ENCODE results near the gene KIF5C. TPM values are rescaled to one million over a fixed set of nuclear protein-coding genes. Genes with fewer than 3 reads are reported as not detected.

The KIF5C gene
- total RNA-seq, 2 experiments from 2014 or later: 8.1 to 22.2 TPM

DNA sequence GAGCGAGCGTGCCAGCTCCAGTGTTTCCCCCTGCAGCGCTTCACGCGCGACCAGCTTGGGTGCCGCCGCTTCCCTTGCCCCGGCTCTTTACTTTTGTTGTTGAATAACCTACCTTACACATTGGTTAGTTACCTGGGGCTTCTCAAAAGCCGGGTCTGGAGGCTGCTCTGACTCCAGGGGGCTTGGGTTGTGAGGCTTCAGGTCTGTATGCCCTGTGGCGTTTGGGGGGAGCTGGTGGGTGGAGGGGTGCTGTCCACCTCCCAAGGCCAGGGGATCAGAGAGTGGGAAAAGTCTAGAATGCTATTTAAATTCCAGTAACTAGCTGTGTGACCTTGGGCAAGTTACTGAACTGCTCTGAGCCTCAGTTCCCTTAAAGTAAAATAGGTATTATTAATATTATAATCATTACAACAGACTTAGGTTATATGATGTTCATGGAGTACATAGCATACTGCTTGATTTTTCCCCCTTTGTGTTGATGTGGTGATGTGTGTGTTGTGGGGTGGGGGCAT, 164.2 kb downstream of the KIF5C start:
- H3K79me2 ChIP-seq (ENCODE audit: insufficient read depth, low read depth, low read length): no peaks in the 10 kb centered on the region
- H3K4me2 ChIP-seq (ENCODE audit: low read length): peak overlapping the region; percentile 41; the same call in 1 of the 2 replicates
- no peak for DNase-seq (ENCODE audit: low spot score)
- H3K9me3 ChIP-seq (ENCODE audit: low read length): no peaks in the 10 kb centered on the region
- no peaks in the 10 kb centered on the region for H3K36me3 ChIP-seq (ENCODE audit: insufficient read depth, low read length)
- H3K4me1 ChIP-seq (ENCODE audit: insufficient read depth, low read length, poor library complexity, severe bottlenecking): peaks cover 10% of the 10 kb centered on the region
- no TSS peak for BruUV-seq (replicated peaks)
- TF ChIP-seq EZH2phosphoT487 (IDR thresholded peaks at IDR 0.05; ENCODE audit: borderline replicate concordance, low read depth, low read length): no peak
- TF ChIP-seq, protein P1, sequence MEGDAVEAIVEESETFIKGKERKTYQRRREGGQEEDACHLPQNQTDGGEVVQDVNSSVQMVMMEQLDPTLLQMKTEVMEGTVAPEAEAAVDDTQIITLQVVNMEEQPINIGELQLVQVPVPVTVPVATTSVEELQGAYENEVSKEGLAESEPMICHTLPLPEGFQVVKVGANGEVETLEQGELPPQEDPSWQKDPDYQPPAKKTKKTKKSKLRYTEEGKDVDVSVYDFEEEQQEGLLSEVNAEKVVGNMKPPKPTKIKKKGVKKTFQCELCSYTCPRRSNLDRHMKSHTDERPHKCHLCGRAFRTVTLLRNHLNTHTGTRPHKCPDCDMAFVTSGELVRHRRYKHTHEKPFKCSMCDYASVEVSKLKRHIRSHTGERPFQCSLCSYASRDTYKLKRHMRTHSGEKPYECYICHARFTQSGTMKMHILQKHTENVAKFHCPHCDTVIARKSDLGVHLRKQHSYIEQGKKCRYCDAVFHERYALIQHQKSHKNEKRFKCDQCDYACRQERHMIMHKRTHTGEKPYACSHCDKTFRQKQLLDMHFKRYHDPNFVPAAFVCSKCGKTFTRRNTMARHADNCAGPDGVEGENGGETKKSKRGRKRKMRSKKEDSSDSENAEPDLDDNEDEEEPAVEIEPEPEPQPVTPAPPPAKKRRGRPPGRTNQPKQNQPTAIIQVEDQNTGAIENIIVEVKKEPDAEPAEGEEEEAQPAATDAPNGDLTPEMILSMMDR (conservative IDR thresholded peaks at IDR 0.05; ENCODE audit: low read length): no peak
- ChIA-PET CTCF (ENCODE audit: unreplicated experiment) (interaction anchor here (1.0 kb wide), 1 partner anchor 22 kb away, joined by 3 read pairs; no protein-coding TSS in a partner anchor), POLR2A (interaction anchor here (0.7 to 1.4 kb wide), 3 partner anchors 13 to 133 kb away, joined by 3 to 4 read pairs (median 3); no protein-coding TSS in a partner anchor)
- H3K4me3 ChIP-seq (ENCODE audit: low read depth, low read length, poor library complexity, severe bottlenecking): no peak overlapping the region
- no peak overlapping the region for H2AFZ ChIP-seq (ENCODE audit: low read length)
- no peaks in the 10 kb centered on the region for H3K9me2 ChIP-seq (ENCODE audit: insufficient read depth, low read length)
- intact Hi-C loops (cut with micrococcal nuclease; ENCODE audit: unreplicated experiment): no loop called here
- H4K20me1 ChIP-seq (ENCODE audit: insufficient read depth, low read length): no peaks in the 10 kb centered on the region
- no peak overlapping the region for H3K27ac ChIP-seq (ENCODE audit: low read depth, low read length, poor library complexity, severe bottlenecking)

GRCh38 chr2:149040451-149040850, 165.4 kb downstream of the KIF5C start:
- TF ChIP-seq, protein P1 (conservative IDR thresholded peaks at IDR 0.05; ENCODE audit: low read length): peak; percentile 85
- no peak for TF ChIP-seq EZH2phosphoT487 (IDR thresholded peaks at IDR 0.05; ENCODE audit: borderline replicate concordance, low read depth, low read length)
- CTCF ChIA-PET (ENCODE audit: unreplicated experiment): no interaction called here
- POLR2A ChIA-PET: interaction anchor here (1.4 kb wide), 1 partner anchor 15 kb away, joined by 3 read pairs; no protein-coding TSS in a partner anchor

GRCh38 chr2:149041482-149041881, 166.5 kb downstream of the KIF5C start:
- Histone ChIP-seq H3K9me3 (ENCODE audit: low read length) (peaks cover 2% of the 10 kb centered on the region; the same call in 1 of the 2 replicates), H3K4me1 (ENCODE audit: insufficient read depth, low read length, poor library complexity, severe bottlenecking) (peaks cover 7% of the 10 kb centered on the region), H3K79me2 (ENCODE audit: insufficient read depth, low read depth, low read length) (no peaks in the 10 kb centered on the region), H3K9me2 (ENCODE audit: insufficient read depth, low read length) (no peaks in the 10 kb centered on the region), H3K4me2 (ENCODE audit: low read length) (no peak overlapping the region), H3K36me3 (ENCODE audit: insufficient read depth, low read length) (no peaks in the 10 kb centered on the region), H3K4me3 (ENCODE audit: low read depth, low read length, poor library complexity, severe bottlenecking) (no peak overlapping the region), H3K27ac (ENCODE audit: low read depth, low read length, poor library complexity, severe bottlenecking) (no peak overlapping the region), H4K20me1 (ENCODE audit: insufficient read depth, low read length) (no peaks in the 10 kb centered on the region), H2AFZ (ENCODE audit: low read length) (no peak overlapping the region)
- TF ChIP-seq, protein P1 (conservative IDR thresholded peaks at IDR 0.05; ENCODE audit: low read length): no peak
- no peak for TF ChIP-seq EZH2phosphoT487 (IDR thresholded peaks at IDR 0.05; ENCODE audit: borderline replicate concordance, low read depth, low read length)
- no TSS peak for BruUV-seq (replicated peaks)
- intact Hi-C loops (cut with micrococcal nuclease; ENCODE audit: unreplicated experiment): loop anchor here (5.0 kb wide), 1 partner anchor 521 kb away; no protein-coding TSS in a partner anchor
- ChIA-PET CTCF (ENCODE audit: unreplicated experiment) (no interaction called here), POLR2A (interaction anchor here (0.6 kb wide), 1 partner anchor 426 kb away, joined by 4 read pairs; no protein-coding TSS in a partner anchor)
- no peak for DNase-seq (ENCODE audit: low spot score)

More at GRCh38 chr2:149040451-149040850, 165.4 kb downstream of the KIF5C start:
- Histone ChIP-seq H2AFZ (ENCODE audit: low read length) (no peak overlapping the region), H4K20me1 (ENCODE audit: insufficient read depth, low read length) (no peaks in the 10 kb centered on the region), H3K36me3 (ENCODE audit: insufficient read depth, low read length) (no peaks in the 10 kb centered on the region), H3K9me2 (ENCODE audit: insufficient read depth, low read length) (no peaks in the 10 kb centered on the region), H3K9me3 (ENCODE audit: low read length) (no peaks in the 10 kb centered on the region), H3K4me2 (ENCODE audit: low read length) (no peak overlapping the region), H3K27ac (ENCODE audit: low read depth, low read length, poor library complexity, severe bottlenecking) (no peak overlapping the region), H3K4me1 (ENCODE audit: insufficient read depth, low read length, poor library complexity, severe bottlenecking) (peaks cover 10% of the 10 kb centered on the region), H3K79me2 (ENCODE audit: insufficient read depth, low read depth, low read length) (no peaks in the 10 kb centered on the region), H3K4me3 (ENCODE audit: low read depth, low read length, poor library complexity, severe bottlenecking) (no peak overlapping the region)
- intact Hi-C loops (cut with micrococcal nuclease; ENCODE audit: unreplicated experiment): loop anchor here (1.0 to 5.0 kb wide), 2 partner anchors 273 to 522 kb away; no protein-coding TSS in a partner anchor
- DNase-seq (ENCODE audit: low spot score): peak; percentile 68
- no TSS peak for BruUV-seq (replicated peaks)

Data from OCI-LY7 (cell line).